HG02759 (cell line): ENCODE results near the gene UBE2G2.

ENCODE experiments used
- ATAC-seq: cut with Tn5 transposase; IDR thresholded peaks from one replicate; pipeline ENCODE4 v1.9.1; 2021; ENCODE audit warnings: mild to moderate bottlenecking, moderate library complexity; ENCODE audit not compliant: unreplicated experiment

Gene UBE2G2

DNA sequence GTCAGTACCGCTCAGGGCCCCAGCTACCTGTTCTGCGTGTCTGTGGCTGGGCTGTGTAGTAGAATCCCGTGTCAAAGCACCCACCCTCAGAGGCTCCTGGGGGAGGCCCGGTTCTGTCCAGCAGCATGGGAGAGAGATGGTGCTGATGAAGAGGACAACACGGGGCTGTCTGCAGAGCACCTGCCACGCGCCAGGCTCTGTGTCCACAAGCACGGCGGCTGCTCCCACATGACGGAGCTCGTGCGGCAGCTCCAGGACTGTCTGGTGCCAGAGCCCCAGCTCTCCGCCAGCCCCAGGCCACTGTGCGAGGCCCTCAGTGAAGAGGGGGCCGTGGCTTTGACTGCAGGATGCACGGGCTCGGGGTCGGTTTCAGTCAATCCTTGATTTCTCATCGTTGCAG is 48.3 kb downstream of the UBE2G2 start:
- no peak for ATAC-seq

- no peak for ATAC-seq
Observed at GRCh38 chr21:44752671-44753235, 48.9 kb downstream of the UBE2G2 start.

- no peak for ATAC-seq
Observed at GRCh38 chr21:44751799-44752636, 49.6 kb downstream of the UBE2G2 start.

DNA sequence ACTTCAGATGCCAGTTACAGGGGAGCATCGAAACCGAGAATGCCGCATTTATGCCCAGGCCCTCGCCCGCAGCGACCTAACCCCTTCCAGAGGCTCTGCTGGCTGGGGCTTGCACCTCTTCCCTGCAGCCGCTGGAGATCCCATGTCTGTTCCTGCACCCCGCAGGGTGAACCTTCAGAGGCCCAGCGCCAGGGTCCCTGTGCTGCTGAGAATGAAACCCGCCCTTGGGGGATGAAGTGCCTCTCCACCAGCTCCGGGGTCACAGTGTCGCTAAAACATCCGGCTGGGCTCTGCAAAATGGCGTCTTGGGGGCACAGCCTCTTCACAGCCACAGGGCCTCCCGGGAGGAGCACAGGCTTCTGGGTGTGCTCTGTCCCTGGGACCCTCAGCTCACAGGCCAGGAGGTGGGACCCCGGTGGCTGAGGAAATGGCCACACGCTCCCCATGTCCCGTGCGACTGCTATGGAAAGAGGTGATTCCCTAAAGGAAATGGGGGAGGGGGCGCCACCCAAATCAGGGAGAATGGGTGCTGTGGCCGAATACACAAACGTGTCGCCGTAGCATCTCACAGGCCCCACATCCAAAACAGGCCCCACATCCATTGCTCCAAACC is 50.3 kb downstream of the UBE2G2 start:
- ATAC-seq = no peak

DNA sequence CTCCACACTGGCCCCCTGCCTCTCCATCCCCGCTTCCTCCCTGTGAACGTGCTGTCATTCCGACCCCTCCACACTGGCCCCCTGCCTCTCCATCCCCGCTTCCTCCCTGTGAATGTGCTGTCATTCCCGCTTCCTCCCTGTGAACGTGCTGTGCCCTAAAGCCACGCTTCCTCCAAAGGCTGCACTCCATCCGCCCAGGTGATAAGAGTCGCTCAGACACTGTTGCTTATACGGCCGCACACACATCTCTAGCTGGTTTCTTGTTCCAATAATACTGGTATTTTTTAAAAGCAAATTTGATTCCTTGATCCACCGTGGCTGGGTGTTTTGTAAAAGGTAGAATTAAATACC is 51.0 kb downstream of the UBE2G2 start:
- ATAC-seq = no peak

DNA sequence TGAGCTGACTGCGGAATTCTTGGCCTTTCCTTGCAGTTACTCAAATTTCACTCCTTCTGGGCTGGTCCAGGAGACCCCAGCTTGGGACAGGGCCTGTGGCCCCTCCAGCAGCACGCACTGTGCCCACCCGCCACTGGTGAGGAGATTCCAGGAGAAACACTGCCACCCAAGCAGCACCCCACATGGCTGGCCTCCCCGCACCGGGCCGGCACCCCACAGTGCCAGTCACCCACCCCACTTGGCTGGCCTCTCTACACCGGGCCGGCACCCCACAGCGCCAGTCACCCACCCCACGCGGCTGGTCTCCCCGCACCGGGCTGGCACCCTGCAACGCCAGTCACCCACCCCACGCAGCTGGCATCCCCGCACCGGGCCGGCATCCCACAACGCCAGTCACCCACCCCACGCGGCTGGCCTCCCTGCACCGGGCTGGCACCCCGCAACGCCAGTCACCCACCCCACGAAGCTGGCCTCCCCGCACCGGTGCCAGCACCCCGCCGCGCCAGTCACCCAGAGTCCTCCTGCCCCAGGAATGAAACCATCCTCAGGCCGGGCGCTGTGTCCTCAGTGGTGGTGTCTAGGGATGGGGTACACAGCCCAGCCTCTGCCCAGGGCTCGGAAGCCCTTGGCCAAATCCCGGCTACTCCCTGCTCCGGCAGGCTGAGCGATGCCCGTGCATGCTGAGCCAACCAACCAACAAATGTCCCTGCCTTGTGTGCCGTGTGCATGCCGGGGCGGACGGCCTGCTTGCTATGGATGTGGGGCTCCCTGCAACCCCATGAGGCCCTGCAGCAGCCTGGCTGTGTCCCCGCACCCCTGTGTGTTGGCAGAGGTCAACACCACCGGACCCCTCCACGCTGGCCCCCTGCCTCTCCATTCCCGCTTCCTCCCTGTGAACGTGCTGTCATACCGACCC is 51.6 kb downstream of the UBE2G2 start:
- ATAC-seq = no peak

DNA sequence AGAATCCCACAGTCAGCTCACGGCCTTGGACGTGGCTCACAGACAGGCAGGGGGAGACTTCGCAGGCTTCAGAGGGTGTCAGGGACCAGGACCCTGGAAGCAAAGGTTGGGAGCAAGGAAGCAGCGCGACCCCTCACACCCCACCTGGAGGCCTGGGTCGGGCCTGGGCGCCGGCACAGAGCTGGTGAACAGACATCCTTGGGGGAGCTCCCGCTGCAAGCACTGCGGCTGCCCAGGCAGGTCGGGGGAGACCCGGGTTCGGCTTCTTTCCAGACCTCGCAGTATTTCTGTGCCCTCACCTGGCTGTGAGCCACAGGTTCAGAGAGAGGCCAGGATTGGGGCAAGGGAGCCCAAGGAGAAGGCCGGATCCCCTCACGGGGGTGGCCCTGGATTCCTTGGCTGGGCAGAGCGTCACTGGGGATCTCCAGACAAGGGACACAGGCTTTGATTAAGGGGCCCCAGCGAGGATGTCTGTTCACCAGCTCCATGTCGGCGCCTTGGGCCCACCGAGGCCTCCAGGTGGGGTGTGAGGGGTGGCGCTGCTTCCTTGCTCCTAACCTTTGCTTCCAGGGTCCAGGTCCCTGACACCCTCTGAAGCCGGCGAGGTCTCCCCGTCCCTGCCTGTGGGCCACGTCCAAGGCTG is 52.4 kb downstream of the UBE2G2 start:
- ATAC-seq = no peak

DNA sequence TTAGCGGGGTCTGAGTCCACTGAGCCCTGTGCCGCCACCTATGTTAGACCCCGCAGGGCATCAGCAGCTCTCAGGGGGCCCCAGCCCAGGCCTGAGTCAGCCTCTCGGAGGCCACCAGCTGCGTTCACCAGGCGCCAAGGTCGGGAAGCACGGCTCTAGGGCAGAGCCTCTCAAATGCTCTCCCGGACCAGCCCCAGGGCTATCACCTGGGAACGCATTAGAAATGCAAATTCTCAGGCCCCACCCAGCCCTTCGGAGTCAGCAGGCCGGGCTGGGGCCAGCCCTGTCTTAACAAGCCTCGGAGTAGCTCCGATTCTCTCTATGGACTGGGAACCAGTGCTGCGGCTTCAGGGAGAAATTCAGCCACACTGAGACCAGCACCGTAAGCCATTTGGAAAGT is 53.0 kb downstream of the UBE2G2 start:
- ATAC-seq = no peak

GRCh38 chr21:44742418-44743153 is 59.0 kb downstream of the UBE2G2 start:
- no peak for ATAC-seq

- ATAC-seq = no peak
Observed at GRCh38 chr21:44741921-44742320, 59.7 kb downstream of the UBE2G2 start.

DNA sequence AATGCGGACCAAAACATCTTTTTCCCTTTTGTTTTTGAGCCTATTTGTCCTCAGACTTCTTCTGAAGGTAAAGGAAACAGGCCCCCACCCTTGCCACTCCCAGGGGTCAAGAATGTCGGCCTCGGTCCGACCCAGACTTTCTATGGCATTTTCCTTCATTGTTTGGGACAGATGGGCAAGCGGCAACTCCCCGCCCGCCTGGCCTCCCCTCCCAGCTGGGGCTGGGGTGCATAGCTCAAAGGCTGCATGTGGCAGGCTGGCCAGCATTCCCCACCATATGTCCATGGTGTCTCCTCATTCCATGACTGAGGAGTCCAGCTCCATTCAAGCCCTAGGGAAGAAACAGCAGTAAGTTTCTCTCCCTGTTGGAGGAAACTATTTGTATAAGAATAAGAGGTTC is 60.9 kb downstream of the UBE2G2 start:
- no peak for ATAC-seq

DNA sequence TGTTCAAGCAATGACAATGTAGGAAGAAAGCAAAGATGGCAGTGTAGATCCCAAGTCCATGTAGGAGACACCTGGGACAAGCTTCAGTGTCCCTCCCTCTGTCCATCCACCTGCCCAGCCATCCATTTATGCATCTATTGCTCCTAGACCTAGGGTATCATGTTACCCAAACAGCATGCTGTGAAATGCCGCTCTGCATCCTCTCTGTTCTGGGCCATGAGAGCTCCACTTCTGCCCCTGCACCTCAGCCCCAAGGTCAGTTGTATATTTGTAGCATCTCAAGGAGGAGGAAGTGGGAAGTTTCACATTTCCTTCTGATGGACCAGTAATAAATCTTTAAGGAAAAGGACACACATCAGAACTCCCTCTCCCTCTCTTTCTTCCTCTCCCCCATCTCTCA is 62.3 kb downstream of the UBE2G2 start:
- ATAC-seq = no peak

- no peak for ATAC-seq
Observed at GRCh38 chr21:44738621-44739020, 63.0 kb downstream of the UBE2G2 start.

GRCh38 chr21:44737706-44738354 is 63.8 kb downstream of the UBE2G2 start:
- ATAC-seq = no peak

DNA sequence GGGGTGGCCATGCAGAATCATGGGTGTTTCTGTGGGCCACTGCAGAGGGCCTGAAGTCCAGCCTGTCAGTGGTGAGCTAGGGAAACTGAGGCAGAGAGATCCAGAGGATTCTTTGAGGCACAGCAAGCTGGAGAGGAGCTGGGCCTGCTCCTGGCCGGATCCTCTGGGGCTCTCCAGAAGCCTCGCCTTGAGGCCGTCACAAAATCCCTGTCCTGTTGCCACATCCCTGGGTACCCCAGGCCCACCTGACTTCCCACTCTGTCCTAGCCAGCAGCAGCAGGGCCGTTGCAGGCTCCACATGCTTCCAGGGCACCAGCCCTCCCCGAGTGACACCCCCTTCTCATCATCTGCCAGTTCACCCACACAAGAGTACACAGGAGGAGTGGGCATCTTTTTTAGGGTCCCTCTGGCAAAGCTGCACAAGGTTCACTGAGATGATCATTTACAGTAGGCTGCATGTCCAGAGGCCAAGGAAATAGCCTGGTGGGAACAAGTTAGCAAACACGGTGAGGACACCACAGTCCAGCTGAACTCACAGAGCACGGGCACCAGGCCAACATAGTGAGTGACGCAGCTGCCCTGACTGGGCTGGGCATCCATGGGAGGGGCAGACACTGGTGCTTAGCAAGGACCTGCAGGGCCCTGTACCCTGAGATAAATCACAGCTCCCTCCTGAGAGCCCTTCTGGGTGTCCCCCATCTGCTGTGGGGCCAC is 65.2 kb downstream of the UBE2G2 start:
- no peak for ATAC-seq

GRCh38 chr21:44735821-44736220 is 65.8 kb downstream of the UBE2G2 start:
- no peak for ATAC-seq

DNA sequence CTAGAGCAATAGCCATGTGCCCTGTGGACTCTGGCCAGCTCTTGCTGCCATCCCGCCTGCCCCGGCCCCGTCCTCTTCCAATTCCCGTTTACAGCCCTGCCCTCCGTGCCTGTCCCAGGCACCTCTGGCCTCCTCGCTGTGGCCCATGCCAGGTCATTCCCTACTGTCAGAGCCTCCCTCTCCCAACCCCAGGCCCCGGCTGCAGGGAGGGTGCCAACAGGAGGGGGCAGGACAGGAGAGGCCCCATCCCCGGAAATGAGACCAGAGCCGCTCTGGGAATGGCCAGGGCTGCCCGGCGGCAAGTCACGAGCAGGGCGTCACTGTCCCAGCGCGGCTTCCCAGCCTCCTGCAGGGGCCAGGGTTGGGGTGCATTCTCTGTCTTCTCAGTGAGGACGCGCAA is 66.8 kb downstream of the UBE2G2 start:
- no peak for ATAC-seq

DNA sequence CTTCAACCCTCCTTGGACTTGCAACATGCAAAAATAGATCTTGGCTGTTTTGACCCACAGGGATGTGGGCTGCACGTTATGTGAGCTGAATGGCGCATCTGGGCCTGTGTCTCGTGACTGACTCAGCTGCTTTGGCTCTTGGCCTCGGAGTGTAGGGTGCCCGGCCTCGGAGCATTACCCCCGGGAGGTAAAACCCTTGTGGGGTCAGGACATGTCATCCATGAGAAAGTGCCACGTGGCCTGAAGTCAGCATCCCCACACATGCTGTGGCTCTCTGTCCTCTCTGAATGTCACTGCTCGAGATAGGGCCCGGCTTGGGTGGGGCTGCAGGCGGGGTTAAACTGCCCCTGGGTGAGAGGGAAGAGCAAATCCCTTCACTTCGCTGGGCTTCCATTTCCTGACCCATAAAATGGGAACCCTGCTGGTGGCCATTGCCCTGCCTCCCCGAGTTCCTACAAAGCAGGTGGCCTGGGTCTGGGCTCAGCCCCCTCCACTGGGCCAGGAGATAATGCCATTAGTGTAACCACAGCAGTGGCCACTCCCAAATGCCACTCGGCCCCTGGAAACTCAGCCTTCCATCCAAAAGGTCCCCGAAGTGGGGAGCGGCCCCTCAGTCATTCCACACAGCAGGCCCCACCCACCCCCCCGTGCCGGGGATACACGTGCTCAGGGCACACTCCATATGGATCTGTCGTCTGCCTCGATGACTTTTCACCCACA is 67.4 kb downstream of the UBE2G2 start:
- ATAC-seq = no peak
